SKM-1 treated with dmso at 0.1 percent for 144 hours (cell line): ENCODE results near the gene ACD.

Source experiments
- DNase-seq: peaks from one replicate; lab custom pipeline; 2025; ENCODE audit not compliant: unreplicated experiment; lab: John Stamatoyannopoulos, UW

The ACD gene

GRCh38 chr16:67648088-67648763 is 11.8 kb downstream of the ACD start:
- DNase-seq, result no peak

DNA sequence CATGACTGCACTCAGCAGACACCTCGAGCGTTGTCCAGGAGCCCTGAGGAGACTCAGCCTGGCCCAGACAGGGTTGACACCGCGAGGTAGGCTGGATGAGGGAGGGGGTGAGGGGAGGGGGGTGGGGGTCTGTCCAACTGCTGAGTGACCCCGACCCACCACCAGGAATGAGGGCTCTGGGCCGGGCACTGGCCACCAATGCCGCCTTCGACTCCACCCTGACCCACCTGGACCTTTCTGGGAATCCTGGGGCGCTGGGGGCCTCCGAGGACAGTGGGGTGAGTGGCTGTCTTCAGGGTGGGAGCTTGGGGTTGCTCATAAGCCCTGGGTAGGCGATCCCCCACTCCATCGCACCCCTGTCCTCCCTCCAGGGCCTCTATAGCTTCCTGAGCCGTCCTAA is 12.4 kb downstream of the ACD start:
- no peak for DNase-seq

DNA sequence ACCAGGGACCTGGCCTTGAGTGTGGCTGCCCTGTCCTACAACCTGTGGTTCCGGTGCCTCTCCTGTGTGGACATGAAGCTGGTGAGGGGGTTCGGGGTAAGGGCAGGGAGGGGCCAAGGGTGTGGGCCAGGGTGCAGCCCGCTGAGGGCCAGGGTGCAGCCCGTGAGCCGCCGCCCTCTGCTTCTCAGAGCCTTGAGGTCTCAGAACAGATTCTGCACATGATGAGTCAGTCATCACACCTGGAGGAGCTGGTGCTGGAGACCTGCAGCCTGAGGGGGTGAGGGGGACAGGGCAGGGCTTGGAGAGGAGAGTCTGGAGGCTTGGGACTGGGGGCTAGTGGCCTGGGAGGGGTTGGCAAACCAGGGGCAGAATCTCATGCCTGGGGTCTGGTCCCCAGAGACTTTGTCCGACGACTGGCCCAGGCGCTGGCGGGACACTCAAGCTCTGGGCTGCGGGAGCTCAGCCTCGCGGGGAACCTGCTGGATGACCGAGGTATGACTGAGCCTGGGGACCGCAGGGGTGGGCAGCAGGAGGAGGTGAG is 12.9 kb downstream of the ACD start:
- DNase-seq, result no peak

DNA sequence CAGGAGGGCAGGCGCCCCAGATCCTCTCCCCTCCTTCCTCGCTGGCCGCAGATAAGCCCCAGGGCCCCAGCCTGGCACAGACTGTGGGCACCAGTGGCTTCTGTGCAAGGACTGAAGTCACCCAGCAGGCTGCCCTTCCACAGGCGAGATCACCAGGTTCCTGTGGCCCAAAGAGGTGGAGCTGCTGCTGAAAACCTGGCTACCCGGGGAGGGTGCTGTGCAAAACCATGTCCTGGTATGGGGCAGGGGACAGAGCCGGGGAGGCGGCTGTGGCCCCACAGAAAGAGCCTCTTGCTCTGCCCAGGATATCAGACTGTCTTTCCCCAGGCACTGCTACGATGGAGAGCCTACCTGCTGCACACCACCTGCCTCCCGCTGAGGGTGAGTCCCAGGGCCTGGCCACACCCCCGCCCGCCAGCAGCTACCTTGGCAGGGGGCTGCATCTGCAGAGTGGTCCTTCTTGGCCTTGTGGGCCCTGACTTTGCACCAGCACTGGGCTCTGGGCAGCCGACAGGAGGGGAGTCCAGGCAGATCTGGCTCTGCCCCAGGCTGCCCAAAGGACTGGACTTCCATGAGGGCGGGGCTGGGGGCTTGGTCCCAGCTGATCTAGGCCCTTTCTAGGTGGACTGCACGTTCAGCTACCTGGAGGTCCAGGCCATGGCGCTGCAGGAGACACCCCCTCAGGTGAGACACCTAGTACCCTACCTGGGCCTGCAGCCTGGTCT is 14.5 kb downstream of the ACD start:
- DNase-seq, result no peak

GRCh38 chr16:67644038-67644437 is 16.0 kb downstream of the ACD start:
- no peak for DNase-seq

DNA sequence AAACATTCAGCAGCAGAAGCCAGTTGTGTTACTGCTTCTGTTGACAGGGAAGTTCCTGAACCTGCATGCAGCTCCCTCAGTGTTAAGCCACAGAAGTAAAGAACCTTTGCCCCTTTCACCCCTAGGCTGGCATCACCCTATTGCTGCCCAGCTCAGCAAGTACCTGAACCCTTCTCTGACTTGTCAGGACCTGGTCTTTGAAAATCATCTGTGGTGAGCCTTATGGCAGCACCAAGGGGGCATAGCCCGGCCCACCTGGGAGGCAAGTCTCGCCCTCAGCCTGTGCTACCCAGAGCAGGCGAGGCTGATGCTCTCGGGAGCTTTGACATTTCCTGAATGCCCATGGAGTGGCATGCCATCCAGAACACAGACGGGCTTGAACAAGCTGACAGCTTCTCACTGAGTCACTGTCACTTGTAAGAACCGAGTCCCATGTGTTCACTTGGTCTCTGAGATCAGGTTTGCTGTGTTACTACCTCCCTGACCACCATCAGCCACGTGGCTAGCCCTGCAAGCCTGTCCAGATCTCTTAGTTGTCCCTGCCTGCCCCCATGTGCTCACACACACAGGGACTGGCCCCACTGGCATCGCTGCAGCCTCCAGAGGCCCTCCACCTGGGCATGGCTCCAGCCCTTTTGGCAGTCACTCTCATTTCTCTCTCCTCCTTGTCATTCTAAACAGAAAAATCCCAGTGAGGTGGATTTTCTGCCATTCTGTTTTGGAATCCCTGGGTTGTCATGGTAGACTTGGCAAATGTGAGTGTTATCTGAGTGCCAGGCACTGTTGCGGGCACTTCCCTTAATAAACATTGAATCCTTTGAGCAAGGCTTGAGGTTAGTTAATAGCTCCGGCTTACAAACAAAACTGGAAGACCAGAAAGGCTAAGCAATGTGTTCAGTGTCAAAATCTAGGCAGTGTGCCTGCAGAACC is 18.0 kb downstream of the ACD start:
- DNase-seq, result no peak

GRCh38 chr16:67637625-67638024 is 22.4 kb downstream of the ACD start:
- no peak for DNase-seq

DNA sequence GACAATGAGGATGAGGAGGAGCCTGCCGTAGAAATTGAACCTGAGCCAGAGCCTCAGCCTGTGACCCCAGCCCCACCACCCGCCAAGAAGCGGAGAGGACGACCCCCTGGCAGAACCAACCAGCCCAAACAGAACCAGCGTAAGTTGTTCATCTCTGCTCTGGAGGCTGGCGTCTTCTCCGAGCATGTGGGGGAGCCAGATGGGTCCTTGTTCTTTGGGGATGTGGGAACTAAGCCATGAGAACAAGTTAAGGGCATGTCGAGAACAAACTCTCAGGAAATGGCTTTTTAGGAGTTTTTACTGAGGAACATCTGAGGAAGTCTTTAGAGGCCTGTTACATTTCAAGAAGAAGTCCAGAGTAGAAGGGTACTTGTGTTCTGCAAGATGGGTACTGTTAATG is 23.3 kb downstream of the ACD start:
- DNase-seq, result no peak

DNA sequence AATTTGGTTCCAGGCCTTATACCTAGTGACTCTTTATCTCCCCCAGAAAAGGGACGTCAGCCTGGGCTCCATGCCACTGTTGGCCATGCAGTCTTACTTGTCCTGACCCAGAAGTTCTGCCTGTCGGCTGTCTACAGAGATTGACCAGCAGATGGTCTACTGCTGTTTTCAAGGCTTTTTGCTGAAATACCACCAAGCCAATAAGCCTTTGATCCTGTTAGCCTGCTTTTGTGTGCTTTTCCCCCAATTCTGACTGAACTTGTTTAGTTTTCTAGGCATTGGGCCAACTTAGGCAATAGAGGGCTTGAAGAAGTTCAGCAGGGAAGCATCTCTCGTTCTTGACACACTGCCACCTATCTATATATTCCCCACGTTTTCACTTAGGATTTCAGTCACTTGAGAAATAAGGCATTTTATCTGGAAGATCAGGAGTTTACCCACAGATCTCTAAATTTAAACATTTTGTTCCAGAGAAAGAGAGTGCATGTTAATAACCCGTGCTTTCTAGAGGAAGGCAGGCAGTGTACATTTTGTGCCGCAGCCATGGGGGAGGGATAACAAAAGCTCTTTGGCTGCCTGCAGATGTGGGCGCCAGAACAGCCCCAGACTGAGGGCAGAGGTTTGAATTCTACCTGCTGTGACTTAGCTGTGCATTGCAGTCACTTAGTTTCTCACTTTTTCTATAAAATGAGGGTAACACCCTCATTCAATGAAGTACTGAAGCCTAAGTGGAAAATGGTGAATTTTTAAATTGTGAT is 27.5 kb downstream of the ACD start:
- no peak for DNase-seq

- DNase-seq, result no peak
These were observed 31.8 kb downstream of the ACD start for GRCh38 chr16:67628216-67628615.

- DNase-seq, result no peak
These were observed 46.3 kb downstream of the ACD start for GRCh38 chr16:67613808-67614207.

DNA sequence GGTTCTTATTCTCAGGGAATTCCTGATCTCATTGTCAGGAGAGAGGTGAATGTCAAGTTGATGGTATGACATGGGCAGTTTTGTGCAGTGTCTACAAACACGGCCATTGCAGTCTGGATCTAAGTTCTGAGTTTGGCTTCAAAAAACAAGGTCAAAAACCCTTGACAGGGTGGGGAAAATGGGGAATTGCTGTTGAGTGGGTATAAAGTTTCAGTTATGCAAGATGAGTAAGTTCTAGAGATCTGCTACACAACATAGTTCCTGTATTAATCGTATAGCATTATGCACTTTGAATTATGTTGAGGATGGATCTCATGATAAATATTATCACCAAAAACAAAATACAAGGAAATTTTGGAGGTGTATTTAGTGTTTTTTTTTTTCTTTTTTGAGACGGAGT is 51.7 kb downstream of the ACD start:
- no peak for DNase-seq
